ENCODE measurements around the gene CSTF1.
"Not testable (repeated sequence)": the region's sequence is repeated elsewhere in the genome, so short reads cannot be mapped to it uniquely, and the experiment has no call there.

The CSTF1 gene

GRCh38 chr20:56403465-56403864, 11.0 kb downstream of the CSTF1 start:
- H2BK120ac ChIP-seq (ENCODE audit: low read depth, low read length): no peak overlapping the region
- no peaks in the 10 kb centered on the region for H3K4me1 ChIP-seq (ENCODE audit: control insufficient read depth, insufficient read depth, low read depth, low read length)
- H2AFZ ChIP-seq (ENCODE audit: low read depth, low read length): no peak overlapping the region
- no peak overlapping the region for H3K23ac ChIP-seq (ENCODE audit: low read length in 2 of 2)
- no peak overlapping the region for H3K18ac ChIP-seq (ENCODE audit: low read depth in 1 of 2, low read length in 2 of 2)
- peaks cover 30 to 87% of the 10 kb centered on the region in 2 experiments for H3K36me3 ChIP-seq (ENCODE audit: control insufficient read depth in 1 of 2, insufficient read depth in 2 of 2, low read depth in 1 of 2, low read length in 2 of 2)
- no peak overlapping the region for H3K4me2 ChIP-seq (ENCODE audit: low read length, poor library complexity, severe bottlenecking)
- DNase-seq: no peak
- peak overlapping the region; percentile 7 for H4K8ac ChIP-seq (ENCODE audit: low read length)
- H3K9me3 ChIP-seq (ENCODE audit: control insufficient read depth, low read length): no peaks in the 10 kb centered on the region
- H2AK5ac ChIP-seq (ENCODE audit: low read length, severe bottlenecking): no peak overlapping the region
- H3K4me3 ChIP-seq (ENCODE audit: insufficient read depth in 1 of 2, low read depth in 1 of 2, low read length in 2 of 2): no peak overlapping the region
- no peak overlapping the region for H2BK12ac ChIP-seq (ENCODE audit: low read length in 2 of 2)
- no peak overlapping the region for H4K91ac ChIP-seq (ENCODE audit: low read length)
- H3K27ac ChIP-seq (ENCODE audit: low read length, poor library complexity, severe bottlenecking): no peak overlapping the region
- peaks cover 24% of the 10 kb centered on the region for H3K79me1 ChIP-seq (replicated peaks; ENCODE audit: low read length, poor library complexity, severe bottlenecking)
- H3K27me3 ChIP-seq (ENCODE audit: control insufficient read depth in 1 of 2, insufficient read depth in 1 of 2, low read length in 2 of 2): no peaks in the 10 kb centered on the region
- no peak overlapping the region for H3K4ac ChIP-seq (ENCODE audit: low read depth in 1 of 2, low read length in 2 of 2)
- H2BK15ac ChIP-seq (ENCODE audit: low read depth, poor library complexity, severe bottlenecking): no peak overlapping the region
- H2BK5ac ChIP-seq (ENCODE audit: low read depth, low read length, poor library complexity, severe bottlenecking): no peak overlapping the region
- WGBS: 97% methylated on average over 25 of the region's 26 CpGs
- no peak overlapping the region for H3K14ac ChIP-seq (ENCODE audit: low read length in 2 of 2)
- no peak overlapping the region for H3K9ac ChIP-seq (ENCODE audit: low read length)

- not testable (repeated sequence) for H3K27me3 ChIP-seq (ENCODE audit: control insufficient read depth in 1 of 2, insufficient read depth in 1 of 2, low read length in 2 of 2)
Observed at GRCh38 chr20:56405356-56405755, 12.9 kb downstream of the CSTF1 start.

GRCh38 chr20:56406910-56407309, 14.5 kb downstream of the CSTF1 start:
- Histone ChIP-seq H4K8ac (ENCODE audit: low read length) (no peak overlapping the region), H3K4me2 (ENCODE audit: low read length, poor library complexity, severe bottlenecking) (no peak overlapping the region), H3K27ac (ENCODE audit: low read length, poor library complexity, severe bottlenecking) (no peak overlapping the region), H3K9me3 (ENCODE audit: control insufficient read depth, low read length) (no peaks in the 10 kb centered on the region), H3K4ac (ENCODE audit: low read depth in 1 of 2, low read length in 2 of 2) (no peak overlapping the region), H2BK120ac (ENCODE audit: low read depth, low read length) (no peak overlapping the region), H2AFZ (ENCODE audit: low read depth, low read length) (no peak overlapping the region), H3K4me1 (ENCODE audit: control insufficient read depth, insufficient read depth, low read depth, low read length) (no peaks in the 10 kb centered on the region), H3K36me3 (ENCODE audit: control insufficient read depth in 1 of 2, insufficient read depth in 2 of 2, low read depth in 1 of 2, low read length in 2 of 2) (peaks cover 35 to 66% of the 10 kb centered on the region in 2 experiments), H2BK5ac (ENCODE audit: low read depth, low read length, poor library complexity, severe bottlenecking) (no peak overlapping the region), H2BK15ac (ENCODE audit: low read depth, poor library complexity, severe bottlenecking) (no peak overlapping the region), H3K14ac (ENCODE audit: low read length in 2 of 2) (no peak overlapping the region), H3K79me1 (replicated peaks; ENCODE audit: low read length, poor library complexity, severe bottlenecking) (peaks cover 23% of the 10 kb centered on the region), H3K23ac (ENCODE audit: low read length in 2 of 2) (no peak overlapping the region), H3K4me3 (ENCODE audit: insufficient read depth in 1 of 2, low read depth in 1 of 2, low read length in 2 of 2) (no peak overlapping the region), H2BK12ac (ENCODE audit: low read length in 2 of 2) (no peak overlapping the region), H3K18ac (ENCODE audit: low read depth in 1 of 2, low read length in 2 of 2) (no peak overlapping the region), H3K27me3 (ENCODE audit: control insufficient read depth in 1 of 2, insufficient read depth in 1 of 2, low read length in 2 of 2) (no peaks in the 10 kb centered on the region), H3K9ac (ENCODE audit: low read length) (no peak overlapping the region), H2AK5ac (ENCODE audit: low read length, severe bottlenecking) (no peak overlapping the region), H4K91ac (ENCODE audit: low read length) (no peak overlapping the region)
- WGBS: 99% methylated on average over 2 of the region's 3 CpGs
- DNase-seq: no peak

More at GRCh38 chr20:56405356-56405755, 12.9 kb downstream of the CSTF1 start:
- H3K14ac ChIP-seq (ENCODE audit: low read length in 2 of 2); H3K9me3 ChIP-seq (ENCODE audit: control insufficient read depth, low read length); H2AFZ ChIP-seq (ENCODE audit: low read depth, low read length); H2BK120ac ChIP-seq (ENCODE audit: low read depth, low read length); DNase-seq; H3K4me1 ChIP-seq (ENCODE audit: control insufficient read depth, insufficient read depth, low read depth, low read length); H3K4me2 ChIP-seq (ENCODE audit: low read length, poor library complexity, severe bottlenecking); H2BK15ac ChIP-seq (ENCODE audit: low read depth, poor library complexity, severe bottlenecking); H3K18ac ChIP-seq (ENCODE audit: low read depth in 1 of 2, low read length in 2 of 2); H3K23ac ChIP-seq (ENCODE audit: low read length in 2 of 2); H2AK5ac ChIP-seq (ENCODE audit: low read length, severe bottlenecking); H3K4me3 ChIP-seq (ENCODE audit: insufficient read depth in 1 of 2, low read depth in 1 of 2, low read length in 2 of 2); H2BK12ac ChIP-seq (ENCODE audit: low read length in 2 of 2); H3K4ac ChIP-seq (ENCODE audit: low read depth in 1 of 2, low read length in 2 of 2); H4K91ac ChIP-seq (ENCODE audit: low read length); H3K27ac ChIP-seq (ENCODE audit: low read length, poor library complexity, severe bottlenecking); H3K9ac ChIP-seq (ENCODE audit: low read length); H2BK5ac ChIP-seq (ENCODE audit: low read depth, low read length, poor library complexity, severe bottlenecking); H4K8ac ChIP-seq (ENCODE audit: low read length): not testable (repeated sequence)
- 92% methylated on average over 12 of the region's 12 CpGs for WGBS
- Histone ChIP-seq H3K79me1 (replicated peaks; ENCODE audit: low read length, poor library complexity, severe bottlenecking) (peaks cover 29% of the 10 kb centered on the region), H3K36me3 (ENCODE audit: control insufficient read depth in 1 of 2, insufficient read depth in 2 of 2, low read depth in 1 of 2, low read length in 2 of 2) (peaks cover 35 to 78% of the 10 kb centered on the region in 2 experiments)

GRCh38 chr20:56409521-56409920, 17.1 kb downstream of the CSTF1 start:
- no peak overlapping the region for H4K8ac ChIP-seq (ENCODE audit: low read length)
- no peak overlapping the region for H3K18ac ChIP-seq (ENCODE audit: low read depth in 1 of 2, low read length in 2 of 2)
- no peak overlapping the region for H3K23ac ChIP-seq (ENCODE audit: low read length in 2 of 2)
- WGBS: 91% methylated on average over 4 of the region's 5 CpGs
- no peak overlapping the region for H2AK5ac ChIP-seq (ENCODE audit: low read length, severe bottlenecking)
- H3K27me3 ChIP-seq (ENCODE audit: control insufficient read depth in 1 of 2, insufficient read depth in 1 of 2, low read length in 2 of 2): no peaks in the 10 kb centered on the region
- H3K4me2 ChIP-seq (ENCODE audit: low read length, poor library complexity, severe bottlenecking): no peak overlapping the region
- no peak overlapping the region for H3K4me3 ChIP-seq (ENCODE audit: insufficient read depth in 1 of 2, low read depth in 1 of 2, low read length in 2 of 2)
- H3K4me1 ChIP-seq (ENCODE audit: control insufficient read depth, insufficient read depth, low read depth, low read length): peaks cover 2% of the 10 kb centered on the region
- no peak overlapping the region for H2AFZ ChIP-seq (ENCODE audit: low read depth, low read length)
- no peak overlapping the region for H3K9ac ChIP-seq (ENCODE audit: low read length)
- no peak overlapping the region for H2BK15ac ChIP-seq (ENCODE audit: low read depth, poor library complexity, severe bottlenecking)
- no peak overlapping the region for H2BK120ac ChIP-seq (ENCODE audit: low read depth, low read length)
- no peak overlapping the region for H4K91ac ChIP-seq (ENCODE audit: low read length)
- no peak overlapping the region for H2BK12ac ChIP-seq (ENCODE audit: low read length in 2 of 2)
- peaks cover 25 to 44% of the 10 kb centered on the region in 2 experiments for H3K36me3 ChIP-seq (ENCODE audit: control insufficient read depth in 1 of 2, insufficient read depth in 2 of 2, low read depth in 1 of 2, low read length in 2 of 2)
- no peak overlapping the region for H2BK5ac ChIP-seq (ENCODE audit: low read depth, low read length, poor library complexity, severe bottlenecking)
- peak; percentile 65 for DNase-seq
- H3K14ac ChIP-seq (ENCODE audit: low read length in 2 of 2): no peak overlapping the region
- no peak overlapping the region for H3K4ac ChIP-seq (ENCODE audit: low read depth in 1 of 2, low read length in 2 of 2)
- no peaks in the 10 kb centered on the region for H3K9me3 ChIP-seq (ENCODE audit: control insufficient read depth, low read length)
- H3K27ac ChIP-seq (ENCODE audit: low read length, poor library complexity, severe bottlenecking): no peak overlapping the region
- H3K79me1 ChIP-seq (replicated peaks; ENCODE audit: low read length, poor library complexity, severe bottlenecking): peaks cover 22% of the 10 kb centered on the region
